HepG2 (cell line): ENCODE measurements around the gene NTN3. TPM values are rescaled to one million over a fixed set of nuclear protein-coding genes. Genes with fewer than 3 reads are reported as not detected.

Experiments used
- BRD4 ChIP-seq: sonication (generic); formaldehyde crosslinking; IDR thresholded peaks from 2 replicates; pipeline ENCODE4 v1.4.0; 2020; ENCODE audit warnings: missing genetic modification reagents
- GPN1 ChIP-seq: sonication (generic); formaldehyde crosslinking; IDR thresholded peaks from 2 replicates; pipeline ENCODE4 v1.5.1; 2020; ENCODE audit warnings: missing genetic modification reagents, borderline replicate concordance
- HOXA3 ChIP-seq: sonication (generic); formaldehyde crosslinking; IDR thresholded peaks from 2 replicates; pipeline ENCODE4 v1.5.0; 2020; ENCODE audit warnings: missing genetic modification reagents
- JARID2 ChIP-seq: sonication (generic); formaldehyde crosslinking; IDR thresholded peaks from 2 replicates; pipeline ENCODE4 v1.8.1; 2023; ENCODE audit warnings: missing genetic modification reagents, inconsistent platforms; ENCODE audit not compliant: insufficient replicate concordance
- MIXL1 ChIP-seq: IDR thresholded peaks from 2 replicates; pipeline ENCODE4 v1.6.1; 2016
- NFYB ChIP-seq: sonication (generic); formaldehyde crosslinking; IDR thresholded peaks from 2 replicates; pipeline ENCODE4 v1.4.0; 2020; ENCODE audit warnings: missing genetic modification reagents
- PHF20 ChIP-seq: sonication (generic); formaldehyde crosslinking; IDR thresholded peaks from 2 replicates; pipeline ENCODE4 v1.5.0; 2020; ENCODE audit warnings: mild to moderate bottlenecking, missing genetic modification reagents
- SCMH1 ChIP-seq: sonication (generic); formaldehyde crosslinking; IDR thresholded peaks from 2 replicates; pipeline ENCODE4 v1.9.0; 2021; ENCODE audit warnings: missing genetic modification reagents, mild to moderate bottlenecking, borderline replicate concordance
- TEAD3 ChIP-seq: optimal IDR thresholded peaks from 2 replicates; pipeline ENCODE3; 2016; ENCODE audit warnings: borderline replicate concordance
- ZEB1 ChIP-seq: IDR thresholded peaks from 2 replicates; pipeline ENCODE4 v1.6.1; 2012; ENCODE audit warnings: mild to moderate bottlenecking, low read depth, inconsistent platforms; ENCODE audit not compliant: insufficient replicate concordance
- ZFYVE20 ChIP-seq: sonication (generic); formaldehyde crosslinking; IDR thresholded peaks from 2 replicates; pipeline ENCODE4 v1.8.0; 2023; ENCODE audit warnings: low read depth, mild to moderate bottlenecking, moderate library complexity, missing genetic modification reagents, borderline replicate concordance
- ZNF121 ChIP-seq: sonication (generic); formaldehyde crosslinking; IDR thresholded peaks from 2 replicates; pipeline ENCODE4 v1.5.0; 2020; ENCODE audit warnings: mild to moderate bottlenecking, missing genetic modification reagents
- ZNF263 ChIP-seq: sonication (generic); formaldehyde crosslinking; IDR thresholded peaks from 2 replicates; pipeline ENCODE4 v1.4.0; 2020; ENCODE audit warnings: missing genetic modification reagents
- ZNF354B ChIP-seq: sonication (generic); formaldehyde crosslinking; IDR thresholded peaks from 2 replicates; pipeline ENCODE4 v1.8.0; 2022; ENCODE audit warnings: mild to moderate bottlenecking, missing genetic modification reagents
- ZUFSP ChIP-seq: sonication (generic); formaldehyde crosslinking; IDR thresholded peaks from 2 replicates; pipeline ENCODE4 v1.9.0; 2021; ENCODE audit warnings: missing genetic modification reagents, mild to moderate bottlenecking, borderline replicate concordance
- polyA plus RNA-seq, 8 experiments: library from polyadenylated mRNA; depleted of rRNA in 3 of 8; stranded (reverse) in 7 of 8; unstranded in 1 of 8; fragments of >200 nt; fragmentation: Illumina TruSeq in 4 of 8; extraction: Trizol in 4 of 8; gene quantifications; 2 replicates each; pipeline versions ENCODE4 v1.2.1 to v1.2.3, GENCODE V29; 2011 to 2016; ENCODE audit warnings: low read depth in 4 of 8, missing spikeins in 1 of 8, mixed read lengths in 1 of 8; ENCODE audit not compliant: insufficient read depth in 1 of 8
- total RNA-seq, 5 experiments: library from RNA; depleted of rRNA; stranded (reverse); fragments of >200 nt; fragmentation: Illumina TruSeq; extraction: Trizol; gene quantifications; 2 replicates each; pipeline ENCODE4 v1.2.3, GENCODE V29; 2016; ENCODE audit warnings: low read depth in 1 of 5
- TF ChIP-seq, protein P1 (sequence below): sonication (generic); formaldehyde crosslinking; IDR thresholded peaks from 2 replicates; pipeline ENCODE4 v1.4.0; 2020; ENCODE audit warnings: missing genetic modification reagents
- TF ChIP-seq, protein P2 (sequence below): sonication (generic); formaldehyde crosslinking; IDR thresholded peaks from 2 replicates; pipeline ENCODE4 v1.4.0; 2020; ENCODE audit warnings: missing genetic modification reagents
- TF ChIP-seq, protein P3 (sequence below), 2 experiments: sonication (generic) in 1 of 2; formaldehyde crosslinking in 1 of 2; IDR thresholded peaks; 2 replicates each; pipeline versions ENCODE4 v1.4.0 to v1.6.1; 2018 to 2020; ENCODE audit warnings: missing genetic modification reagents in 2 of 2, borderline replicate concordance in 1 of 2, low read depth in 1 of 2, mild to moderate bottlenecking in 1 of 2, missing biosample characterization in 1 of 2
- TF ChIP-seq, protein P4 (sequence below): sonication (generic); formaldehyde crosslinking; IDR thresholded peaks from 2 replicates; pipeline ENCODE4 v1.4.0; 2020; ENCODE audit warnings: missing genetic modification reagents

The NTN3 gene
- total and polyA plus RNA-seq, 2 of the 13 experiments (the other 11 are each of a cell fraction or from before 2014, with no cell fraction given), result 0.09 to 0.20 TPM

- TF ChIP-seq SCMH1 (CRISPR knock-in tag) (no peak), HOXA3 (CRISPR knock-in tag) (peak; percentile 49; the same call in 1 of the 2 replicates), BRD4 (CRISPR knock-in tag) (0 out of 2 replicates have a peak, but pooled peaks have one; percentile 27), JARID2 (CRISPR knock-in tag) (no peak), ZFYVE20 (CRISPR knock-in tag) (no peak), ZUFSP (CRISPR knock-in tag) (no peak), NFYB (CRISPR knock-in tag) (no peak), PHF20 (0 out of 2 replicates have a peak, but pooled peaks have one; percentile 28), ZNF263 (CRISPR knock-in tag) (no peak), TEAD3 (CRISPR knock-in tag) (no peak), ZNF354B (no peak), ZNF121 (CRISPR knock-in tag) (no peak), ZEB1 (no peak), MIXL1 (CRISPR knock-in tag) (no peak), GPN1 (CRISPR knock-in tag) (no peak)
- TF ChIP-seq, protein P1, sequence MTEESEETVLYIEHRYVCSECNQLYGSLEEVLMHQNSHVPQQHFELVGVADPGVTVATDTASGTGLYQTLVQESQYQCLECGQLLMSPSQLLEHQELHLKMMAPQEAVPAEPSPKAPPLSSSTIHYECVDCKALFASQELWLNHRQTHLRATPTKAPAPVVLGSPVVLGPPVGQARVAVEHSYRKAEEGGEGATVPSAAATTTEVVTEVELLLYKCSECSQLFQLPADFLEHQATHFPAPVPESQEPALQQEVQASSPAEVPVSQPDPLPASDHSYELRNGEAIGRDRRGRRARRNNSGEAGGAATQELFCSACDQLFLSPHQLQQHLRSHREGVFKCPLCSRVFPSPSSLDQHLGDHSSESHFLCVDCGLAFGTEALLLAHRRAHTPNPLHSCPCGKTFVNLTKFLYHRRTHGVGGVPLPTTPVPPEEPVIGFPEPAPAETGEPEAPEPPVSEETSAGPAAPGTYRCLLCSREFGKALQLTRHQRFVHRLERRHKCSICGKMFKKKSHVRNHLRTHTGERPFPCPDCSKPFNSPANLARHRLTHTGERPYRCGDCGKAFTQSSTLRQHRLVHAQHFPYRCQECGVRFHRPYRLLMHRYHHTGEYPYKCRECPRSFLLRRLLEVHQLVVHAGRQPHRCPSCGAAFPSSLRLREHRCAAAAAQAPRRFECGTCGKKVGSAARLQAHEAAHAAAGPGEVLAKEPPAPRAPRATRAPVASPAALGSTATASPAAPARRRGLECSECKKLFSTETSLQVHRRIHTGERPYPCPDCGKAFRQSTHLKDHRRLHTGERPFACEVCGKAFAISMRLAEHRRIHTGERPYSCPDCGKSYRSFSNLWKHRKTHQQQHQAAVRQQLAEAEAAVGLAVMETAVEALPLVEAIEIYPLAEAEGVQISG (CRISPR knock-in tag), result peak; percentile 75
- TF ChIP-seq, protein P2, sequence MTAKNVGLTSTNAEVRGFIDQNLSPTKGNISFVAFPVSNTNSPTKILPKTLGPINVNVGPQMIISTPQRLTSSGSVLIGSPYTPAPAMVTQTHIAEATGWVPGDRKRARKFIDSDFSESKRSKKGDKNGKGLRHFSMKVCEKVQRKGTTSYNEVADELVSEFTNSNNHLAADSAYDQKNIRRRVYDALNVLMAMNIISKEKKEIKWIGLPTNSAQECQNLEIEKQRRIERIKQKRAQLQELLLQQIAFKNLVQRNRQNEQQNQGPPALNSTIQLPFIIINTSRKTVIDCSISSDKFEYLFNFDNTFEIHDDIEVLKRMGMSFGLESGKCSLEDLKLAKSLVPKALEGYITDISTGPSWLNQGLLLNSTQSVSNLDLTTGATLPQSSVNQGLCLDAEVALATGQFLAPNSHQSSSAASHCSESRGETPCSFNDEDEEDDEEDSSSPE (CRISPR knock-in tag), result peak; percentile 42; the same call in 1 of the 2 replicates
- TF ChIP-seq, protein P3, sequence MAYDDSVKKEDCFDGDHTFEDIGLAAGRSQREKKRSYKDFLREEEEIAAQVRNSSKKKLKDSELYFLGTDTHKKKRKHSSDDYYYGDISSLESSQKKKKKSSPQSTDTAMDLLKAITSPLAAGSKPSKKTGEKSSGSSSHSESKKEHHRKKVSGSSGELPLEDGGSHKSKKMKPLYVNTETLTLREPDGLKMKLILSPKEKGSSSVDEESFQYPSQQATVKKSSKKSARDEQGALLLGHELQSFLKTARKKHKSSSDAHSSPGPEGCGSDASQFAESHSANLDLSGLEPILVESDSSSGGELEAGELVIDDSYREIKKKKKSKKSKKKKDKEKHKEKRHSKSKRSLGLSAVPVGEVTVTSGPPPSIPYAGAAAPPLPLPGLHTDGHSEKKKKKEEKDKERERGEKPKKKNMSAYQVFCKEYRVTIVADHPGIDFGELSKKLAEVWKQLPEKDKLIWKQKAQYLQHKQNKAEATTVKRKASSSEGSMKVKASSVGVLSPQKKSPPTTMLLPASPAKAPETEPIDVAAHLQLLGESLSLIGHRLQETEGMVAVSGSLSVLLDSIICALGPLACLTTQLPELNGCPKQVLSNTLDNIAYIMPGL (CRISPR knock-in tag; IDR thresholded peaks at IDR 0.05; ENCODE audit: borderline replicate concordance in 1 of 2, low read depth in 1 of 2), result peak; percentile 57 to 69; a peak in 3 of 4 replicates
- TF ChIP-seq, protein P4, sequence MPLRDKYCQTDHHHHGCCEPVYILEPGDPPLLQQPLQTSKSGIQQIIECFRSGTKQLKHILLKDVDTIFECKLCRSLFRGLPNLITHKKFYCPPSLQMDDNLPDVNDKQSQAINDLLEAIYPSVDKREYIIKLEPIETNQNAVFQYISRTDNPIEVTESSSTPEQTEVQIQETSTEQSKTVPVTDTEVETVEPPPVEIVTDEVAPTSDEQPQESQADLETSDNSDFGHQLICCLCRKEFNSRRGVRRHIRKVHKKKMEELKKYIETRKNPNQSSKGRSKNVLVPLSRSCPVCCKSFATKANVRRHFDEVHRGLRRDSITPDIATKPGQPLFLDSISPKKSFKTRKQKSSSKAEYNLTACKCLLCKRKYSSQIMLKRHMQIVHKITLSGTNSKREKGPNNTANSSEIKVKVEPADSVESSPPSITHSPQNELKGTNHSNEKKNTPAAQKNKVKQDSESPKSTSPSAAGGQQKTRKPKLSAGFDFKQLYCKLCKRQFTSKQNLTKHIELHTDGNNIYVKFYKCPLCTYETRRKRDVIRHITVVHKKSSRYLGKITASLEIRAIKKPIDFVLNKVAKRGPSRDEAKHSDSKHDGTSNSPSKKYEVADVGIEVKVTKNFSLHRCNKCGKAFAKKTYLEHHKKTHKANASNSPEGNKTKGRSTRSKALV (CRISPR knock-in tag), result peak; percentile 32
These were observed 3.1 kb downstream of the NTN3 start (continued) for GRCh38 chr16:2473999-2474876.
